ENCODE results near the gene SKI. TPM values are rescaled to one million over a fixed set of nuclear protein-coding genes. Genes with fewer than 3 reads are reported as not detected.

The SKI gene
- total and polyA plus RNA-seq, 10 of the 15 experiments (the other 5 are each of a cell fraction or from before 2014, with no cell fraction given): 0.03 to 14.9 (median 0.96) TPM

DNA sequence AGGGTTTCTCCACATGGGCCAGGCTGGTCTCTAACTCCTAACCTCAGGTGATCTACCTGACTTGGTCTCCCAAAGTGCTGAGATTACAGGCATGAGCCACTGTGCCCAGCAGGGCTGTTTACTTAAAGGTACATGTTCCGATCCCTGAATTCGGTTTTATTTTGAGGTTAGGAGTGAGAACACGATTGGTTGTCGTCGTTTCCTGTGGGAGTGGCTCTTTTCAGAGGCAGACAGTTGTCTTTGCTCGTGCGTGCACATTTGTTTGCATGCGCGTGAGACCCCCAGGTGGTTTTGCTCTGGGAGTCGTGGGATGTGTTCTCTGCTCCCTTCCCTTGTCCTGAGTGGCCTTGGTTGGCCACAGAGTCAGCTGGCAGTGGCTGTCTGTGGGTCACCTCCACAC is 60.2 kb downstream of the SKI start:
- no peak for FAIRE-seq
- no peaks in the 10 kb centered on the region for H3K27me3 ChIP-seq (replicated peaks in 1 of 2; ENCODE audit: control insufficient read depth in 2 of 2, insufficient read depth in 2 of 2, low read length in 1 of 2)
- WGBS (ENCODE audit: insufficient coverage, insufficient replicate concordance, low lambda C conversion rate, missing lambda C conversion rate): 83% methylated on average over 10 of the region's 10 CpGs
- no peak overlapping the region for H3K9ac ChIP-seq (ENCODE audit: control insufficient read depth, insufficient read depth, low read length)
- H3K9me3 ChIP-seq (replicated peaks; ENCODE audit: control insufficient read depth, insufficient read depth, low read length): no peaks in the 10 kb centered on the region
- no peaks in the 10 kb centered on the region; the same call in 1 of the 2 replicates for H3K79me2 ChIP-seq (ENCODE audit: control insufficient read depth, insufficient read depth, low read length)
- ChIA-PET RAD21 (ENCODE audit: unreplicated experiment) (no interaction called here), SMC1A (ENCODE audit: uncharacterized antibody, unreplicated experiment) (no interaction called here), CTCF (no interaction called here), POLR2A (no interaction called here)
- peaks cover 23% of the 10 kb centered on the region for H3K4me1 ChIP-seq (ENCODE audit: control insufficient read depth, insufficient read depth, low read length)
- no peak overlapping the region for H2AFZ ChIP-seq (ENCODE audit: control insufficient read depth, low read depth, low read length)
- peaks cover 4% of the 10 kb centered on the region for H4K20me1 ChIP-seq (ENCODE audit: control insufficient read depth, insufficient read depth)
- H3K36me3 ChIP-seq (ENCODE audit: control insufficient read depth in 2 of 2, insufficient read depth in 2 of 2, low read length in 1 of 2): no peaks in the 10 kb centered on the region; a peak in 1 of 4 replicates
- BruUV-seq (replicated peaks): no TSS peak
- TF ChIP-seq IRF4 (IDR thresholded peaks at IDR 0.05; ENCODE audit: low read depth, low read length) (no peak), SUZ12 (IDR thresholded peaks at IDR 0.05; ENCODE audit: unreplicated experiment) (no peak), SMARCA5 (IDR thresholded peaks at IDR 0.05) (no peak), IKZF1 (conservative IDR thresholded peaks at IDR 0.05) (no peak), RB1 (IDR thresholded peaks at IDR 0.05; ENCODE audit: borderline replicate concordance) (no peak), POLR2A (IDR thresholded peaks at IDR 0.05; ENCODE audit: low read depth, low read length) (no peak), ESRRA (IDR thresholded peaks at IDR 0.05; ENCODE audit: low read length) (no peak), RELA (IDR thresholded peaks at IDR 0.05; ENCODE audit: borderline replicate concordance, partially characterized antibody) (no peak)
- TF ChIP-seq, protein P1, sequence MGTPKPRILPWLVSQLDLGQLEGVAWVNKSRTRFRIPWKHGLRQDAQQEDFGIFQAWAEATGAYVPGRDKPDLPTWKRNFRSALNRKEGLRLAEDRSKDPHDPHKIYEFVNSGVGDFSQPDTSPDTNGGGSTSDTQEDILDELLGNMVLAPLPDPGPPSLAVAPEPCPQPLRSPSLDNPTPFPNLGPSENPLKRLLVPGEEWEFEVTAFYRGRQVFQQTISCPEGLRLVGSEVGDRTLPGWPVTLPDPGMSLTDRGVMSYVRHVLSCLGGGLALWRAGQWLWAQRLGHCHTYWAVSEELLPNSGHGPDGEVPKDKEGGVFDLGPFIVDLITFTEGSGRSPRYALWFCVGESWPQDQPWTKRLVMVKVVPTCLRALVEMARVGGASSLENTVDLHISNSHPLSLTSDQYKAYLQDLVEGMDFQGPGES (IDR thresholded peaks at IDR 0.05): no peak
- TF ChIP-seq, protein P2, sequence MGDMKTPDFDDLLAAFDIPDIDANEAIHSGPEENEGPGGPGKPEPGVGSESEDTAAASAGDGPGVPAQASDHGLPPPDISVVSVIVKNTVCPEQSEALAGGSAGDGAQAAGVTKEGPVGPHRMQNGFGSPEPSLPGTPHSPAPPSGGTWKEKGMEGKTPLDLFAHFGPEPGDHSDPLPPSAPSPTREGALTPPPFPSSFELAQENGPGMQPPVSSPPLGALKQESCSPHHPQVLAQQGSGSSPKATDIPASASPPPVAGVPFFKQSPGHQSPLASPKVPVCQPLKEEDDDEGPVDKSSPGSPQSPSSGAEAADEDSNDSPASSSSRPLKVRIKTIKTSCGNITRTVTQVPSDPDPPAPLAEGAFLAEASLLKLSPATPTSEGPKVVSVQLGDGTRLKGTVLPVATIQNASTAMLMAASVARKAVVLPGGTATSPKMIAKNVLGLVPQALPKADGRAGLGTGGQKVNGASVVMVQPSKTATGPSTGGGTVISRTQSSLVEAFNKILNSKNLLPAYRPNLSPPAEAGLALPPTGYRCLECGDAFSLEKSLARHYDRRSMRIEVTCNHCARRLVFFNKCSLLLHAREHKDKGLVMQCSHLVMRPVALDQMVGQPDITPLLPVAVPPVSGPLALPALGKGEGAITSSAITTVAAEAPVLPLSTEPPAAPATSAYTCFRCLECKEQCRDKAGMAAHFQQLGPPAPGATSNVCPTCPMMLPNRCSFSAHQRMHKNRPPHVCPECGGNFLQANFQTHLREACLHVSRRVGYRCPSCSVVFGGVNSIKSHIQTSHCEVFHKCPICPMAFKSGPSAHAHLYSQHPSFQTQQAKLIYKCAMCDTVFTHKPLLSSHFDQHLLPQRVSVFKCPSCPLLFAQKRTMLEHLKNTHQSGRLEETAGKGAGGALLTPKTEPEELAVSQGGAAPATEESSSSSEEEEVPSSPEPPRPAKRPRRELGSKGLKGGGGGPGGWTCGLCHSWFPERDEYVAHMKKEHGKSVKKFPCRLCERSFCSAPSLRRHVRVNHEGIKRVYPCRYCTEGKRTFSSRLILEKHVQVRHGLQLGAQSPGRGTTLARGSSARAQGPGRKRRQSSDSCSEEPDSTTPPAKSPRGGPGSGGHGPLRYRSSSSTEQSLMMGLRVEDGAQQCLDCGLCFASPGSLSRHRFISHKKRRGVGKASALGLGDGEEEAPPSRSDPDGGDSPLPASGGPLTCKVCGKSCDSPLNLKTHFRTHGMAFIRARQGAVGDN (IDR thresholded peaks at IDR 0.05): no peak
- TF ChIP-seq, protein P3, sequence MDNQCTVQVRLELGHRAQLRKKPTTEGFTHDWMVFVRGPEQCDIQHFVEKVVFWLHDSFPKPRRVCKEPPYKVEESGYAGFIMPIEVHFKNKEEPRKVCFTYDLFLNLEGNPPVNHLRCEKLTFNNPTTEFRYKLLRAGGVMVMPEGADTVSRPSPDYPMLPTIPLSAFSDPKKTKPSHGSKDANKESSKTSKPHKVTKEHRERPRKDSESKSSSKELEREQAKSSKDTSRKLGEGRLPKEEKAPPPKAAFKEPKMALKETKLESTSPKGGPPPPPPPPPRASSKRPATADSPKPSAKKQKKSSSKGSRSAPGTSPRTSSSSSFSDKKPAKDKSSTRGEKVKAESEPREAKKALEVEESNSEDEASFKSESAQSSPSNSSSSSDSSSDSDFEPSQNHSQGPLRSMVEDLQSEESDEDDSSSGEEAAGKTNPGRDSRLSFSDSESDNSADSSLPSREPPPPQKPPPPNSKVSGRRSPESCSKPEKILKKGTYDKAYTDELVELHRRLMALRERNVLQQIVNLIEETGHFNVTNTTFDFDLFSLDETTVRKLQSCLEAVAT (IDR thresholded peaks at IDR 0.05): no peak
- TF ChIP-seq, protein P4, sequence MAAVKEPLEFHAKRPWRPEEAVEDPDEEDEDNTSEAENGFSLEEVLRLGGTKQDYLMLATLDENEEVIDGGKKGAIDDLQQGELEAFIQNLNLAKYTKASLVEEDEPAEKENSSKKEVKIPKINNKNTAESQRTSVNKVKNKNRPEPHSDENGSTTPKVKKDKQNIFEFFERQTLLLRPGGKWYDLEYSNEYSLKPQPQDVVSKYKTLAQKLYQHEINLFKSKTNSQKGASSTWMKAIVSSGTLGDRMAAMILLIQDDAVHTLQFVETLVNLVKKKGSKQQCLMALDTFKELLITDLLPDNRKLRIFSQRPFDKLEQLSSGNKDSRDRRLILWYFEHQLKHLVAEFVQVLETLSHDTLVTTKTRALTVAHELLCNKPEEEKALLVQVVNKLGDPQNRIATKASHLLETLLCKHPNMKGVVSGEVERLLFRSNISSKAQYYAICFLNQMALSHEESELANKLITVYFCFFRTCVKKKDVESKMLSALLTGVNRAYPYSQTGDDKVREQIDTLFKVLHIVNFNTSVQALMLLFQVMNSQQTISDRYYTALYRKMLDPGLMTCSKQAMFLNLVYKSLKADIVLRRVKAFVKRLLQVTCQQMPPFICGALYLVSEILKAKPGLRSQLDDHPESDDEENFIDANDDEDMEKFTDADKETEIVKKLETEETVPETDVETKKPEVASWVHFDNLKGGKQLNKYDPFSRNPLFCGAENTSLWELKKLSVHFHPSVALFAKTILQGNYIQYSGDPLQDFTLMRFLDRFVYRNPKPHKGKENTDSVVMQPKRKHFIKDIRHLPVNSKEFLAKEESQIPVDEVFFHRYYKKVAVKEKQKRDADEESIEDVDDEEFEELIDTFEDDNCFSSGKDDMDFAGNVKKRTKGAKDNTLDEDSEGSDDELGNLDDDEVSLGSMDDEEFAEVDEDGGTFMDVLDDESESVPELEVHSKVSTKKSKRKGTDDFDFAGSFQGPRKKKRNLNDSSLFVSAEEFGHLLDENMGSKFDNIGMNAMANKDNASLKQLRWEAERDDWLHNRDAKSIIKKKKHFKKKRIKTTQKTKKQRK (IDR thresholded peaks at IDR 0.05; ENCODE audit: low read depth, low read length): no peak
- in situ Hi-C loops (cut with MboI) (no loop called here), intact Hi-C loops (cut with micrococcal nuclease; ENCODE audit: unreplicated experiment) (no loop called here)
- H3K4me2 ChIP-seq (ENCODE audit: control insufficient read depth, insufficient read depth): no peak overlapping the region
- no peak overlapping the region for H3K4me3 ChIP-seq
- no peak for ATAC-seq
- no peak for DNase-seq (ENCODE audit: low read depth, low spot score)
- H3K27ac ChIP-seq (ENCODE audit: control insufficient read depth, insufficient read depth): no peak overlapping the region
